NCI-H2227 (cell line): ENCODE measurements around the gene LRRC37B.
"Not testable (repeated sequence)": the region's sequence is repeated elsewhere in the genome, so short reads cannot be mapped to it uniquely, and the experiment has no call there.

ENCODE experiments used
- DNase-seq: peaks from one replicate; lab custom pipeline; 2025; ENCODE audit not compliant: unreplicated experiment; lab: John Stamatoyannopoulos, UW

The LRRC37B gene

GRCh38 chr17:32041306-32041875, 34.2 kb downstream of the LRRC37B start:
- not testable (repeated sequence) for DNase-seq

GRCh38 chr17:32042266-32042665, 35.1 kb downstream of the LRRC37B start:
- not testable (repeated sequence) for DNase-seq

GRCh38 chr17:32045611-32046010, 38.4 kb downstream of the LRRC37B start:
- DNase-seq, result not testable (repeated sequence)

- not testable (repeated sequence) for DNase-seq
Observed at GRCh38 chr17:32047663-32048062, 40.5 kb downstream of the LRRC37B start.

GRCh38 chr17:32054985-32055384, 47.8 kb downstream of the LRRC37B start:
- DNase-seq, result not testable (repeated sequence)

- not testable (repeated sequence) for DNase-seq
Observed at GRCh38 chr17:32055425-32055824, 48.2 kb downstream of the LRRC37B start.

- DNase-seq, result not testable (repeated sequence)
Observed at GRCh38 chr17:32056500-32056899, 49.3 kb downstream of the LRRC37B start.

GRCh38 chr17:32057460-32058105, 50.4 kb downstream of the LRRC37B start:
- not testable (repeated sequence) for DNase-seq

- not testable (repeated sequence) for DNase-seq
Observed at GRCh38 chr17:32060695-32061094, 53.5 kb downstream of the LRRC37B start.

GRCh38 chr17:32061840-32062239, 54.7 kb downstream of the LRRC37B start:
- not testable (repeated sequence) for DNase-seq

- DNase-seq, result not testable (repeated sequence)
Observed at GRCh38 chr17:32064091-32064490, 56.9 kb downstream of the LRRC37B start.

- DNase-seq, result not testable (repeated sequence)
Observed at GRCh38 chr17:32066123-32066680, 59.0 kb downstream of the LRRC37B start.

- DNase-seq, result not testable (repeated sequence)
Observed at GRCh38 chr17:32066863-32067642, 59.9 kb downstream of the LRRC37B start.

GRCh38 chr17:32069067-32069466, 61.9 kb downstream of the LRRC37B start:
- not testable (repeated sequence) for DNase-seq

GRCh38 chr17:32071961-32072360, 64.8 kb downstream of the LRRC37B start:
- DNase-seq, result not testable (repeated sequence)

- DNase-seq, result not testable (repeated sequence)
Observed at GRCh38 chr17:32073131-32073530, 65.9 kb downstream of the LRRC37B start.

GRCh38 chr17:32079753-32080152, 72.6 kb downstream of the LRRC37B start:
- DNase-seq, result peak; percentile 64

GRCh38 chr17:32083550-32083979, 76.4 kb downstream of the LRRC37B start:
- DNase-seq, result peak; percentile 16

GRCh38 chr17:32084003-32084941, 77.1 kb downstream of the LRRC37B start:
- peak; percentile 77 for DNase-seq
